Stimulated activated CD8-positive, alpha-beta memory T cell treated with anti-CD3 and anti-CD28 coated beads, Interleukin-4, amount 100 ng/mL, for 1 hour (primary cell): Measurements from ENCODE around the gene BICD1.
A peak's percentile ranks its signal among the peaks of the same experiment; 100 is the strongest.
"Not testable (repeated sequence)": the region's sequence is repeated elsewhere in the genome, so short reads cannot be mapped to it uniquely, and the experiment has no call there.

Source experiments
- DNase-seq, 2 donors: peaks; one replicate each; pipeline ENCODE4 v3.0.0-alpha.2; 2020; ENCODE audit warnings: low read depth in 2 of 2, low spot score in 1 of 2

BICD1 gene

GRCh38 chr12:32106517-32107358 is at the start of gene BICD1:
TSS of gene BICD1 (plus strand) at chr12:32106847. CDS start at chr12:32107332, 485 bp downstream.
- peak; percentile 33 to 48 for DNase-seq

- DNase-seq = no peak
These were observed 45.6 kb upstream of the BICD1 start for GRCh38 chr12:32061033-32061432.

GRCh38 chr12:32062881-32063280 is 43.8 kb upstream of the BICD1 start:
- no peak for DNase-seq

GRCh38 chr12:32063796-32064195 is 42.9 kb upstream of the BICD1 start:
- no peak for DNase-seq

GRCh38 chr12:32066206-32066605 is 40.4 kb upstream of the BICD1 start:
- no peak for DNase-seq

GRCh38 chr12:32069071-32069470 is 37.6 kb upstream of the BICD1 start:
- no peak for DNase-seq

- no peak for DNase-seq
These were observed 36.9 kb upstream of the BICD1 start for GRCh38 chr12:32069731-32070130.

- no peak for DNase-seq
These were observed 36.3 kb upstream of the BICD1 start for GRCh38 chr12:32070370-32070769.

- no peak for DNase-seq
These were observed 34.5 kb upstream of the BICD1 start for GRCh38 chr12:32072102-32072501.

- no peak for DNase-seq
These were observed 32.2 kb upstream of the BICD1 start for GRCh38 chr12:32074432-32074831.

- DNase-seq = no peak
These were observed 29.7 kb upstream of the BICD1 start for GRCh38 chr12:32076941-32077340.

- no peak for DNase-seq
These were observed 26.2 kb upstream of the BICD1 start for GRCh38 chr12:32080435-32080834.

- DNase-seq = no peak
These were observed 23.2 kb upstream of the BICD1 start for GRCh38 chr12:32083489-32083888.

- no peak for DNase-seq
These were observed 22.5 kb upstream of the BICD1 start for GRCh38 chr12:32084017-32084688.

- no peak for DNase-seq
These were observed 21.9 kb upstream of the BICD1 start for GRCh38 chr12:32084753-32085152.

- no peak for DNase-seq
These were observed 19.3 kb upstream of the BICD1 start for GRCh38 chr12:32087306-32087705.

- no peak for DNase-seq
These were observed 17.5 kb upstream of the BICD1 start for GRCh38 chr12:32089156-32089555.

GRCh38 chr12:32089586-32089985 is 17.1 kb upstream of the BICD1 start:
- DNase-seq = no peak

GRCh38 chr12:32091696-32092095 is 15.0 kb upstream of the BICD1 start:
- no peak for DNase-seq

GRCh38 chr12:32098112-32098511 is 8.5 kb upstream of the BICD1 start:
- no peak for DNase-seq

GRCh38 chr12:32099275-32099674 is 7.4 kb upstream of the BICD1 start:
- not testable (repeated sequence) for DNase-seq

- no peak for DNase-seq
These were observed 6.3 kb upstream of the BICD1 start for GRCh38 chr12:32100361-32100760.

GRCh38 chr12:32100888-32101287 is 5.8 kb upstream of the BICD1 start:
- no peak for DNase-seq
